ENCODE measurements around the gene GALNT2.

GRCh38 chr1:230301322-230301721 is 234.3 kb downstream of the GALNT2 start:
- TF ChIP-seq ZNF551 (CRISPR knock-in tag; IDR thresholded peaks at IDR 0.05) (no peak), RBM25 (IDR thresholded peaks at IDR 0.05; ENCODE audit: low read depth, low read length, severe bottlenecking) (no peak)

Measured in K562 (cell line).